HEK293 (cell line): Measurements from ENCODE around the gene UFD1.

ENCODE experiments used
- CTCF ChIP-seq: fragments of 450-650 bp; formaldehyde crosslinking; IDR thresholded peaks from 2 replicates; pipeline ENCODE4 v1.5.1; 2016; ENCODE audit warnings: missing biosample characterization, missing genetic modification characterization
- PRDM10 ChIP-seq: fragments of 450-650 bp; formaldehyde crosslinking; IDR thresholded peaks from 2 replicates; pipeline ENCODE4 v1.5.1; 2016; ENCODE audit warnings: missing biosample characterization, missing genetic modification characterization
- TCF7L2 ChIP-seq: IDR thresholded peaks from 2 replicates; pipeline ENCODE4 v1.6.1; 2011; ENCODE audit warnings: low read depth, mild to moderate bottlenecking, inconsistent platforms, low read length, moderate library complexity, borderline replicate concordance
- TRIM28 ChIP-seq: IDR thresholded peaks from 2 replicates; pipeline ENCODE4 v1.6.1; 2011; ENCODE audit warnings: low read length, control low read depth, borderline replicate concordance
- WT1 ChIP-seq: fragments of 450-650 bp; formaldehyde crosslinking; IDR thresholded peaks from 2 replicates; pipeline ENCODE4 v1.5.1; 2016; ENCODE audit warnings: missing biosample characterization, missing genetic modification characterization
- ZBTB20 ChIP-seq: fragments of 450-650 bp; formaldehyde crosslinking; IDR thresholded peaks from 2 replicates; pipeline ENCODE4 v1.5.1; 2016; ENCODE audit warnings: missing biosample characterization, missing genetic modification characterization
- ZNF24 ChIP-seq: fragments of 450-650 bp; formaldehyde crosslinking; IDR thresholded peaks from 2 replicates; pipeline ENCODE4 v1.5.1; 2016; ENCODE audit warnings: missing biosample characterization, missing genetic modification characterization
- ZNF341 ChIP-seq: fragments of 450-650 bp; formaldehyde crosslinking; IDR thresholded peaks from 2 replicates; pipeline ENCODE4; 2016; ENCODE audit warnings: low read depth, missing biosample characterization, missing genetic modification characterization
- ZNF366 ChIP-seq: fragments of 450-650 bp; formaldehyde crosslinking; conservative IDR thresholded peaks from 2 replicates; pipeline ENCODE4 v1.5.1; 2016; ENCODE audit warnings: missing biosample characterization, missing genetic modification characterization

- TF ChIP-seq CTCF (tag by site-specific recombination): no peak
- TF ChIP-seq PRDM10 (tag by site-specific recombination): no peak
- TF ChIP-seq TRIM28: no peak
- no peak for TF ChIP-seq TCF7L2
- TF ChIP-seq ZNF341 (tag by site-specific recombination): no peak
- TF ChIP-seq ZNF24 (tag by site-specific recombination): no peak
- TF ChIP-seq ZNF366 (tag by site-specific recombination): no peak
- no peak for TF ChIP-seq WT1
- TF ChIP-seq ZBTB20 (tag by site-specific recombination): no peak
Observed at GRCh38 chr22:19517171-19517500, 38.1 kb upstream of the UFD1 start.
